Smooth muscle cell (in vitro differentiated cells): ENCODE measurements around the gene MINDY2. TPM values are rescaled to one million over a fixed set of nuclear protein-coding genes. Genes with fewer than 3 reads are reported as not detected.

Experiments used
- DNase-seq: peaks from one replicate; lab custom pipeline; 2025; ENCODE audit not compliant: unreplicated experiment; lab: John Stamatoyannopoulos, UW
- H2AFZ ChIP-seq: fragments of 200-600 bp; sonication (generic); 2 replicates; pipeline ENCODE4 v1.6.0; 2016; ENCODE audit warnings: antibody characterized with exemption, low read depth, mild to moderate bottlenecking
- H3F3A ChIP-seq: fragments of 200-600 bp; sonication (generic); 2 replicates; pipeline ENCODE4 v1.6.0; 2017; ENCODE audit warnings: antibody characterized with exemption, low read depth
- H3K27ac ChIP-seq: fragments of 200-600 bp; sonication (generic); 2 replicates; pipeline ENCODE4 v1.5.1; 2016; ENCODE audit warnings: low read depth, mild to moderate bottlenecking
- H3K27me3 ChIP-seq: fragments of 200-600 bp; sonication (generic); 2 replicates; pipeline ENCODE4 v1.6.1; 2016; ENCODE audit warnings: low read depth, mild to moderate bottlenecking
- H3K36me3 ChIP-seq: fragments of 200-600 bp; sonication (generic); 2 replicates; pipeline ENCODE4 v1.5.1; 2016; ENCODE audit warnings: low read depth
- H3K4me1 ChIP-seq: fragments of 200-600 bp; sonication (generic); 2 replicates; pipeline ENCODE4 v1.5.1; 2016; ENCODE audit warnings: low read depth
- H3K4me2 ChIP-seq: fragments of 200-600 bp; sonication (generic); 2 replicates; pipeline ENCODE4 v1.6.0; 2016; ENCODE audit warnings: mild to moderate bottlenecking
- H3K4me3 ChIP-seq: fragments of 200-600 bp; sonication (generic); 2 replicates; pipeline ENCODE4 v1.5.1; 2016; ENCODE audit warnings: mild to moderate bottlenecking
- H3K79me2 ChIP-seq: fragments of 200-600 bp; sonication (generic); 2 replicates; pipeline ENCODE4 v1.6.0; 2016; ENCODE audit warnings: low read depth, mild to moderate bottlenecking
- H3K9ac ChIP-seq: fragments of 200-600 bp; sonication (generic); 2 replicates; pipeline ENCODE4 v1.6.0; 2016; ENCODE audit warnings: low read depth
- H3K9me3 ChIP-seq: fragments of 200-600 bp; sonication (generic); replicated peaks from 2 replicates; pipeline ENCODE4 v1.5.1; 2016; ENCODE audit warnings: low read depth
- H4K20me1 ChIP-seq: fragments of 200-600 bp; sonication (generic); 2 replicates; pipeline ENCODE4 v1.6.0; 2016; ENCODE audit warnings: low read depth
- WGBS: methylation state at CpG from one replicate; pipeline ENCODE4 v1.1.7; 2016; ENCODE audit warnings: low lambda C conversion rate; 5-methylcytosine and 5-hydroxymethylcytosine counted together
- polyA plus RNA-seq: library from polyadenylated mRNA; unstranded; fragments of >200 nt; fragmentation: Nextera tagmentation; extraction: Ambion mirVana; gene quantifications from 2 replicates; pipeline ENCODE4 v1.2.1, GENCODE V29; 2016
- total RNA-seq: library from RNA; depleted of rRNA; stranded (reverse); fragments of >200 nt; gene quantifications from 2 replicates; pipeline ENCODE4 v1.2.3, GENCODE V29; 2014
- TF ChIP-seq, protein P1 (sequence below): fragments of 200-600 bp; sonication (generic); IDR thresholded peaks from 2 replicates; pipeline ENCODE4 v1.5.1; 2017; ENCODE audit warnings: borderline replicate concordance, mild to moderate bottlenecking, antibody characterized with exemption; ENCODE audit not compliant: insufficient read depth, poor library complexity, severe bottlenecking

The MINDY2 gene
- total and polyA plus RNA-seq, 2 experiments from 2014 or later = 21.2 to 28.0 TPM

DNA sequence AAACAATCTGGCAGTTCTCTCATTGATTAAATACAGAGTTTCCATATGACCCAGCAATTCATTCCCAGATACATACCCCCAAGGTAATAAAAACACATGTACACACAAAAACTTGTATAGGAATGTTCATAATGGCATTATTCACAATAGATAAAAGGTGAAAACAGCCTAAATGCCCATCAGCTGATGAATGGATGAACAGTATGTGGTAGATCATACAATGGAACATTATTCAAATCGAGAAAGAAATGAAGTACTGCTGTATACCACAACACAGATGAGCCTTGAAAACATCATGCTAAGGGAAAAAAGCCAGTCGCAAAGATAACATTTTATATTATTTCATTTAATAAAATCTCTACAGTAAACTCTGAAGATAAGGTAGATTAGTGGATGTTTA lies 91.2 kb downstream of the MINDY2 start:
- Histone ChIP-seq H3K9ac (no peak overlapping the region), H3K9me3 (no peaks in the 10 kb centered on the region), H3K27me3 (no peaks in the 10 kb centered on the region), H3F3A (no peaks in the 10 kb centered on the region), H3K4me3 (no peak overlapping the region), H3K4me1 (no peaks in the 10 kb centered on the region), H3K4me2 (no peak overlapping the region), H3K79me2 (no peaks in the 10 kb centered on the region), H4K20me1 (no peaks in the 10 kb centered on the region), H2AFZ (no peak overlapping the region), H3K36me3 (no peaks in the 10 kb centered on the region), H3K27ac (no peak overlapping the region)
- TF ChIP-seq, protein P1, sequence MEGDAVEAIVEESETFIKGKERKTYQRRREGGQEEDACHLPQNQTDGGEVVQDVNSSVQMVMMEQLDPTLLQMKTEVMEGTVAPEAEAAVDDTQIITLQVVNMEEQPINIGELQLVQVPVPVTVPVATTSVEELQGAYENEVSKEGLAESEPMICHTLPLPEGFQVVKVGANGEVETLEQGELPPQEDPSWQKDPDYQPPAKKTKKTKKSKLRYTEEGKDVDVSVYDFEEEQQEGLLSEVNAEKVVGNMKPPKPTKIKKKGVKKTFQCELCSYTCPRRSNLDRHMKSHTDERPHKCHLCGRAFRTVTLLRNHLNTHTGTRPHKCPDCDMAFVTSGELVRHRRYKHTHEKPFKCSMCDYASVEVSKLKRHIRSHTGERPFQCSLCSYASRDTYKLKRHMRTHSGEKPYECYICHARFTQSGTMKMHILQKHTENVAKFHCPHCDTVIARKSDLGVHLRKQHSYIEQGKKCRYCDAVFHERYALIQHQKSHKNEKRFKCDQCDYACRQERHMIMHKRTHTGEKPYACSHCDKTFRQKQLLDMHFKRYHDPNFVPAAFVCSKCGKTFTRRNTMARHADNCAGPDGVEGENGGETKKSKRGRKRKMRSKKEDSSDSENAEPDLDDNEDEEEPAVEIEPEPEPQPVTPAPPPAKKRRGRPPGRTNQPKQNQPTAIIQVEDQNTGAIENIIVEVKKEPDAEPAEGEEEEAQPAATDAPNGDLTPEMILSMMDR = no peak
- 95% methylated on average over 2 of the region's 2 CpGs for WGBS
- no peak for DNase-seq

DNA sequence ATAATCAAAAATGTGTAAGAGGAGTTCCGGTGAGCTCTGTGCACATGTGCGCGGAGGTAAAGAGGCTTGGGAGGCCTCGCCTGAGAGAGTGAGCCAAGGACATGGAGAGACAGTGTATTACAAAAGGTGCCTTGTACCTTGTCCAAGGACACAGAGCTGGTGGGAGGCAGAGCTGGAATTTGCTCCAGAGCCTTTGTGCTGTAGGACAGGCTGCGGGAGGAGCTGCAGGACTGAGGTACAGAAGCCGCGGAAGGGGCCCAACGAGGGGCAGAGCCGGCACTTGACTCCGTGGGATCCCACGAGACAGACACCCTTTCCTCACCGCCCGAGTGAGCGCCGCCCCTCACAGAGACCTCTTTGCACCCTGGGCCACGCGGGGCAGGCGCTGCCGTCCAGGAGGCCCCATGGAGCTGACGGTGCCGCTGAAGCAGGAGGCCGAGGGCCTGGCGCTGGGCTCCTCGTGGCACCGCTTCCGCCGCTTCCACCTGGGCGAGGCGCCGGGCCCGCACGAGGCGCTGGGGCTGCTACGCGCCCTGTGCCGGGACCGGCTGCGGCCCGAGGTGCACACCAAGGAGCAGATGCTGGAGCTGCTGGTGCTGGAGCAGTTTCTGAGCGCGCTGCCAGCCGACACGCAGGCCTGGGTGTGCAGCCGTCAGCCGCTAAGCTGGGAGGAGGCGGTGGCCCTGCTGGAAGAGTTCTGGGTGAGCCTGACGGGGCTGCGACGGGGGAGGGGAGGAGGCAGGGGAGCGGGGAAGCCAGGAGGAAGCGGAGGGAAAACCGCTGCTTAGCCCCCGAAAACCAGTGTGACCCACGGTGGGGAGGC lies 93.7 kb downstream of the MINDY2 start:
- TF ChIP-seq, protein P1 = no peak
- no peak overlapping the region for H2AFZ ChIP-seq
- peak overlapping the region; percentile 5 for H3K4me3 ChIP-seq
- H3F3A ChIP-seq = no peaks in the 10 kb centered on the region
- H3K27me3 ChIP-seq = no peaks in the 10 kb centered on the region
- no peak overlapping the region for H3K9ac ChIP-seq
- DNase-seq = no peak
- no peaks in the 10 kb centered on the region for H3K4me1 ChIP-seq
- H3K36me3 ChIP-seq = no peaks in the 10 kb centered on the region
- H3K79me2 ChIP-seq = no peaks in the 10 kb centered on the region
- H3K4me2 ChIP-seq = peak overlapping the region; percentile 69
- H3K27ac ChIP-seq = no peak overlapping the region
- 61% methylated on average over 52 of the region's 54 CpGs for WGBS
- H4K20me1 ChIP-seq = no peaks in the 10 kb centered on the region
- H3K9me3 ChIP-seq = no peaks in the 10 kb centered on the region

DNA sequence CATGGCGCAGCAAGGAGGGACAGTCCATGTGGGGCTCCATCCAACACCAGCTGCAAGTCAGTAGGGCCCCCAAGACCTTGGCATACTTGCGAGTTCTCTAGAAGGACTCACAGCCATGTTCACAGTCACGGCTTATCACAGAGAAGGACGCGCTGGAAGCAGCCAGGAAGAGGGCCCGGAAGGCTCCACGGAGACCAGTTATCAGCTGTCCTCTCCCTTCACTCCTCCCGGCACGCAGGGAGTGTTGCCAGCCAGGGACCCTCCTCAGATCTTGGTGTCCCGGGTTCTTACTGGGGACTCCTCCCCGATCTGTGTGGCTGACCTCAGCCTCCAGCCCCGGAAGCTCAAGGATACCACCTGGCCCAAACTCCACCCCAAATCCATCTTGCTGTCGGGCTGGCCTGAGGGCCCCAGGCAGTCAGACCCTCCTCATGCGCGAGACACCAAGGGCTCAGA lies 94.4 kb downstream of the MINDY2 start:
- Histone ChIP-seq H3K4me2 (no peak overlapping the region), H3K9ac (no peak overlapping the region), H3K36me3 (no peaks in the 10 kb centered on the region), H3K27me3 (no peaks in the 10 kb centered on the region), H3K9me3 (no peaks in the 10 kb centered on the region), H2AFZ (no peak overlapping the region), H4K20me1 (no peaks in the 10 kb centered on the region), H3K79me2 (no peaks in the 10 kb centered on the region), H3F3A (no peaks in the 10 kb centered on the region), H3K4me3 (no peak overlapping the region), H3K4me1 (no peaks in the 10 kb centered on the region), H3K27ac (no peak overlapping the region)
- DNase-seq = no peak
- WGBS = 85% methylated on average over 15 of the region's 15 CpGs
- TF ChIP-seq, protein P1 = no peak

DNA sequence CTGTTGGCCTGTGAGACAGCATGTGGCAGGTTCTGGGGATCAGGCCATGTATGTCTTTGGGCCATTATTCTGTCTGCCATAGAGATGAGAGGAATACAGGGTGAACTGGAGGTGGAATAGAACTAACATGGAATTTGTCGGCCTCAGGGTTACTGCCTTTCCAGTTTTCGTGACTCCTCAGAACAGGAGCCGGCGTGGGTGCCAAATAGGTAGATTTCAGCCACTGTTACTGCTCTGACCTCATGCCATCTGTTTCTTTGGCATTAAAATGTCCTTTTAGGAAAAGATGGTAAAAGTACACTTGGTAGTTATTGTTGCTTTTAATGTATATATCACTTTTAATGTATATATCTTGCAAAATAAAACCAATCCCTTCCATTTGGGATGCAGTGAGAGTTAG lies 96.8 kb downstream of the MINDY2 start:
- no peaks in the 10 kb centered on the region for H3F3A ChIP-seq
- H3K36me3 ChIP-seq = no peaks in the 10 kb centered on the region
- H3K27me3 ChIP-seq = no peaks in the 10 kb centered on the region
- H3K4me2 ChIP-seq = no peak overlapping the region
- H4K20me1 ChIP-seq = no peaks in the 10 kb centered on the region
- no peak overlapping the region for H3K27ac ChIP-seq
- H3K9ac ChIP-seq = no peak overlapping the region
- no peak overlapping the region for H3K4me3 ChIP-seq
- no peak for DNase-seq
- H2AFZ ChIP-seq = no peak overlapping the region
- H3K79me2 ChIP-seq = no peaks in the 10 kb centered on the region
- no peaks in the 10 kb centered on the region for H3K4me1 ChIP-seq
- no peaks in the 10 kb centered on the region for H3K9me3 ChIP-seq
- TF ChIP-seq, protein P1 = no peak
- WGBS = 98% methylated on average over 4 of the region's 4 CpGs
